Parathyroid adenoma (tissue), 2 donors: ENCODE data around the gene ADAMTS10.

Experiments
- H2AFZ ChIP-seq: fragments of 300-600 bp; sonication (generic); one replicate; pipeline ENCODE4 v1.7.0; 2017; ENCODE audit warnings: antibody characterized with exemption, mild to moderate bottlenecking
- H3K27ac ChIP-seq: fragments of 300-600 bp; sonication (generic); one replicate; pipeline ENCODE4 v1.7.0; 2017
- H3K27me3 ChIP-seq: fragments of 300-600 bp; sonication (generic); one replicate; pipeline ENCODE4 v1.7.0; 2017; ENCODE audit warnings: low read length; ENCODE audit not compliant: control insufficient read depth, insufficient read depth
- H3K36me3 ChIP-seq: fragments of 300-600 bp; sonication (generic); one replicate; pipeline ENCODE4 v1.7.0; 2017; ENCODE audit warnings: low read length; ENCODE audit not compliant: control insufficient read depth, insufficient read depth
- H3K4me1 ChIP-seq: fragments of 300-600 bp; sonication (generic); one replicate; pipeline ENCODE4 v1.7.0; 2017; ENCODE audit warnings: control low read depth
- H3K4me2 ChIP-seq: fragments of 300-600 bp; sonication (generic); one replicate; pipeline ENCODE4 v1.7.0; 2017; ENCODE audit warnings: low read length
- H3K4me3 ChIP-seq: fragments of 300-600 bp; sonication (generic); one replicate; pipeline ENCODE4 v1.7.0; 2017; ENCODE audit warnings: low read depth, low read length
- H3K79me2 ChIP-seq: fragments of 300-600 bp; sonication (generic); one replicate; pipeline ENCODE4 v1.7.0; 2017; ENCODE audit warnings: control low read depth
- H3K9ac ChIP-seq: fragments of 300-600 bp; sonication (generic); one replicate; pipeline ENCODE4 v1.7.0; 2017; ENCODE audit warnings: mild to moderate bottlenecking
- H3K9me3 ChIP-seq: fragments of 300-600 bp; sonication (generic); one replicate; pipeline ENCODE4 v1.7.0; 2017; ENCODE audit warnings: low read length; ENCODE audit not compliant: control insufficient read depth
- CTCF ChIP-seq: fragments of 300-600 bp; sonication (generic); IDR thresholded peaks from one replicate; pipeline ENCODE4 v1.7.0; 2017; ENCODE audit warnings: antibody characterized with exemption, mild to moderate bottlenecking
- donor health status: primary hyperparathyroidism.

The ADAMTS10 gene

GRCh38 chr19:8614455-8614854, 3.9 kb upstream of the ADAMTS10 start:
- no peak overlapping the region for H3K9ac ChIP-seq
- no peaks in the 10 kb centered on the region for H3K36me3 ChIP-seq
- no peak overlapping the region for H3K4me3 ChIP-seq
- no peaks in the 10 kb centered on the region for H3K9me3 ChIP-seq
- no peak for TF ChIP-seq CTCF
- no peak overlapping the region for H3K27ac ChIP-seq
- H3K27me3 ChIP-seq, result no peaks in the 10 kb centered on the region
- H3K79me2 ChIP-seq, result no peaks in the 10 kb centered on the region
- no peaks in the 10 kb centered on the region for H3K4me1 ChIP-seq
- H3K4me2 ChIP-seq, result no peak overlapping the region
- H2AFZ ChIP-seq, result no peak overlapping the region

- H3K9me3 ChIP-seq, result no peaks in the 10 kb centered on the region
- no peak overlapping the region for H3K4me3 ChIP-seq
- no peaks in the 10 kb centered on the region for H3K36me3 ChIP-seq
- H3K4me1 ChIP-seq, result peaks cover 7% of the 10 kb centered on the region
- H2AFZ ChIP-seq, result no peak overlapping the region
- H3K9ac ChIP-seq, result no peak overlapping the region
- no peak overlapping the region for H3K27ac ChIP-seq
- H3K27me3 ChIP-seq, result no peaks in the 10 kb centered on the region
- TF ChIP-seq CTCF, result no peak
- H3K4me2 ChIP-seq, result no peak overlapping the region
- H3K79me2 ChIP-seq, result no peaks in the 10 kb centered on the region
Observed at GRCh38 chr19:8612807-8613171, 2.3 kb upstream of the ADAMTS10 start.

- H3K9ac ChIP-seq, result no peak overlapping the region
Observed at GRCh38 chr19:8611877-8612806, 1.6 kb upstream of the ADAMTS10 start.

GRCh38 chr19:8611391-8611876, 919 bp upstream of the ADAMTS10 start:
- H3K27ac ChIP-seq, result no peak overlapping the region
- H3K27me3 ChIP-seq, result no peaks in the 10 kb centered on the region
- H3K9ac ChIP-seq, result no peak overlapping the region
- H3K4me1 ChIP-seq, result peaks cover 7% of the 10 kb centered on the region
- no peak for TF ChIP-seq CTCF
- no peaks in the 10 kb centered on the region for H3K79me2 ChIP-seq
- H3K9me3 ChIP-seq, result no peaks in the 10 kb centered on the region
- no peaks in the 10 kb centered on the region for H3K36me3 ChIP-seq
- no peak overlapping the region for H2AFZ ChIP-seq
- H3K4me2 ChIP-seq, result no peak overlapping the region
- H3K4me3 ChIP-seq, result no peak overlapping the region

More at GRCh38 chr19:8611877-8612806, 1.6 kb upstream of the ADAMTS10 start:
- Histone ChIP-seq H3K36me3 (no peaks in the 10 kb centered on the region), H2AFZ (no peak overlapping the region), H3K4me1 (peaks cover 7% of the 10 kb centered on the region), H3K27ac (no peak overlapping the region), H3K79me2 (no peaks in the 10 kb centered on the region), H3K4me3 (no peak overlapping the region), H3K9me3 (no peaks in the 10 kb centered on the region), H3K27me3 (no peaks in the 10 kb centered on the region), H3K4me2 (no peak overlapping the region)
- no peak for TF ChIP-seq CTCF
